ENCODE measurements around the gene CDH11. TPM values are rescaled to one million over a fixed set of nuclear protein-coding genes. Genes with fewer than 3 reads are reported as not detected.

CDH11 gene
- total and polyA plus RNA-seq, 4 donors, result 0.72 to 5.3 (median 1.9) TPM

DNA sequence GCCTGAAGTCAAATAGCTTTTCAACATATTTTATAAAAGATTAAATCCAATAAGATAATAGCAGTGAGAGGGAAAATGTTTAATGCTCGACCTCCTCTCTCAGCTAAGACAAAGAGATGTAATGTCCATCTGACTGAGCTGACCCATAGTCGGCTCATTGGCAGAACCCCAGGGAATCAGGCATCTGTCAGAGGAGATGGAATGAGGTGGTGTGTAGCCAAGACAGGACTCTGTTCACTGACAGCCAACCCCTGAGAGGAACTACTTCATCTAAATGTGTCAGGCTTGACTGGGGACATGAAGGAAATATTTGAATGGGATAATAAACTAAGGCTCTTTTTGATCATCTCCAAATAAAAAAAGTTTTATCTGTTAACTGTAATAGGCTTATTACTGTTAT lies 188.0 kb downstream of the CDH11 start:
- H3K9me3 ChIP-seq (ENCODE audit: control insufficient read depth in 4 of 4, low read length in 3 of 4), result no peaks in the 10 kb centered on the region
- WGBS, result 42% methylated on average over 2 of the region's 2 CpGs
- H3K9ac ChIP-seq (ENCODE audit: low read depth in 1 of 2, low read length in 2 of 2), result no peak overlapping the region
- H3K4me3 ChIP-seq (ENCODE audit: low read depth in 1 of 3, low read length in 3 of 3), result no peak overlapping the region
- TF ChIP-seq GABPA (IDR thresholded peaks at IDR 0.05 in 1 of 2, conservative IDR thresholded peaks at IDR 0.05 in 1 of 2) (no peak), NR2F2 (IDR thresholded peaks at IDR 0.05) (no peak), EGR1 (IDR thresholded peaks at IDR 0.05; ENCODE audit: low read depth in 2 of 2) (no peak)
- TF ChIP-seq, protein P1, sequence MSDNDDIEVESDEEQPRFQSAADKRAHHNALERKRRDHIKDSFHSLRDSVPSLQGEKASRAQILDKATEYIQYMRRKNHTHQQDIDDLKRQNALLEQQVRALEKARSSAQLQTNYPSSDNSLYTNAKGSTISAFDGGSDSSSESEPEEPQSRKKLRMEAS (IDR thresholded peaks at IDR 0.05), result no peak
- no peak overlapping the region for H3K27ac ChIP-seq (ENCODE audit: low read depth in 1 of 2, low read length in 2 of 2)
- DNase-seq (ENCODE audit: low spot score), result no peak
- no peaks in the 10 kb centered on the region for H3K36me3 ChIP-seq (ENCODE audit: control insufficient read depth in 4 of 4, insufficient read depth in 3 of 4, low read depth in 1 of 4, low read length in 3 of 4)
- no peaks in the 10 kb centered on the region for H3K27me3 ChIP-seq (ENCODE audit: control insufficient read depth in 4 of 4, insufficient read depth in 4 of 4, low read length in 3 of 4)
- H3K4me1 ChIP-seq (ENCODE audit: control insufficient read depth in 4 of 4, insufficient read depth in 4 of 4, low read length in 3 of 4), result no peaks in the 10 kb centered on the region

DNA sequence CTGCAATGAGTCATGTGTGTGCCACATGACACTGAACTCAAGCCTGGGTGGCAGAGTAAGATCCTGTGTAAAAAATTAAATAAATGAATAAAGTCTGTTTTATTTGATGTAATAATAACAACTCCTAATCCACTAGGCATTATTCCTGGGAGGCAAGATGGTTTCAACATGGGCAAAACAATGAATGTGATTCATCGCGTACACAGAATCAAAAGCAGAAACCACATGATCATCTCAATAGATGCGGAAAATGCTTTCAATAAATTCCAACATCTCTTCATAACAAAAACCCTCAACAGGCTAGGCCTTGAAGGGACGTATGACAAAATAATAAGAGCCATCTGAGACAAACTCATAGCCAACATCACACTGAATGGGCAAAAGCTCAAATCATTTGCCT lies 195.4 kb downstream of the CDH11 start:
- Histone ChIP-seq H3K9ac (ENCODE audit: low read depth in 1 of 2, low read length in 2 of 2) (no peak overlapping the region), H3K9me3 (ENCODE audit: control insufficient read depth in 4 of 4, low read length in 3 of 4) (peaks cover 0 to 13% (median 0%) of the 10 kb centered on the region in 4 donors), H3K4me1 (ENCODE audit: control insufficient read depth in 4 of 4, insufficient read depth in 4 of 4, low read length in 3 of 4) (no peaks in the 10 kb centered on the region), H3K4me3 (ENCODE audit: low read depth in 1 of 3, low read length in 3 of 3) (no peak overlapping the region), H3K36me3 (ENCODE audit: control insufficient read depth in 4 of 4, insufficient read depth in 3 of 4, low read depth in 1 of 4, low read length in 3 of 4) (no peaks in the 10 kb centered on the region), H3K27ac (ENCODE audit: low read depth in 1 of 2, low read length in 2 of 2) (no peak overlapping the region), H3K27me3 (ENCODE audit: control insufficient read depth in 4 of 4, insufficient read depth in 4 of 4, low read length in 3 of 4) (no peaks in the 10 kb centered on the region)
- 79% methylated on average over 4 of the region's 4 CpGs for WGBS
- DNase-seq (ENCODE audit: low spot score), result no peak
- TF ChIP-seq, protein P1 (IDR thresholded peaks at IDR 0.05), result no peak
- TF ChIP-seq SP1 (IDR thresholded peaks at IDR 0.05), result no peak
- no peak for TF ChIP-seq TAF1 (conservative IDR thresholded peaks at IDR 0.05)
- TF ChIP-seq GABPA (IDR thresholded peaks at IDR 0.05 in 1 of 2, conservative IDR thresholded peaks at IDR 0.05 in 1 of 2), result no peak
- no peak for TF ChIP-seq YY1 (IDR thresholded peaks at IDR 0.05)
- no peak for TF ChIP-seq HNF4A (conservative IDR thresholded peaks at IDR 0.05)
- TF ChIP-seq FOXA1 (IDR thresholded peaks at IDR 0.05), result no peak
- no peak for TF ChIP-seq HNF4G (IDR thresholded peaks at IDR 0.05)
- TF ChIP-seq, protein P2, sequence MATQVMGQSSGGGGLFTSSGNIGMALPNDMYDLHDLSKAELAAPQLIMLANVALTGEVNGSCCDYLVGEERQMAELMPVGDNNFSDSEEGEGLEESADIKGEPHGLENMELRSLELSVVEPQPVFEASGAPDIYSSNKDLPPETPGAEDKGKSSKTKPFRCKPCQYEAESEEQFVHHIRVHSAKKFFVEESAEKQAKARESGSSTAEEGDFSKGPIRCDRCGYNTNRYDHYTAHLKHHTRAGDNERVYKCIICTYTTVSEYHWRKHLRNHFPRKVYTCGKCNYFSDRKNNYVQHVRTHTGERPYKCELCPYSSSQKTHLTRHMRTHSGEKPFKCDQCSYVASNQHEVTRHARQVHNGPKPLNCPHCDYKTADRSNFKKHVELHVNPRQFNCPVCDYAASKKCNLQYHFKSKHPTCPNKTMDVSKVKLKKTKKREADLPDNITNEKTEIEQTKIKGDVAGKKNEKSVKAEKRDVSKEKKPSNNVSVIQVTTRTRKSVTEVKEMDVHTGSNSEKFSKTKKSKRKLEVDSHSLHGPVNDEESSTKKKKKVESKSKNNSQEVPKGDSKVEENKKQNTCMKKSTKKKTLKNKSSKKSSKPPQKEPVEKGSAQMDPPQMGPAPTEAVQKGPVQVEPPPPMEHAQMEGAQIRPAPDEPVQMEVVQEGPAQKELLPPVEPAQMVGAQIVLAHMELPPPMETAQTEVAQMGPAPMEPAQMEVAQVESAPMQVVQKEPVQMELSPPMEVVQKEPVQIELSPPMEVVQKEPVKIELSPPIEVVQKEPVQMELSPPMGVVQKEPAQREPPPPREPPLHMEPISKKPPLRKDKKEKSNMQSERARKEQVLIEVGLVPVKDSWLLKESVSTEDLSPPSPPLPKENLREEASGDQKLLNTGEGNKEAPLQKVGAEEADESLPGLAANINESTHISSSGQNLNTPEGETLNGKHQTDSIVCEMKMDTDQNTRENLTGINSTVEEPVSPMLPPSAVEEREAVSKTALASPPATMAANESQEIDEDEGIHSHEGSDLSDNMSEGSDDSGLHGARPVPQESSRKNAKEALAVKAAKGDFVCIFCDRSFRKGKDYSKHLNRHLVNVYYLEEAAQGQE (IDR thresholded peaks at IDR 0.05), result no peak
- TF ChIP-seq EGR1 (IDR thresholded peaks at IDR 0.05; ENCODE audit: low read depth in 2 of 2), result no peak
- TF ChIP-seq, protein P3, sequence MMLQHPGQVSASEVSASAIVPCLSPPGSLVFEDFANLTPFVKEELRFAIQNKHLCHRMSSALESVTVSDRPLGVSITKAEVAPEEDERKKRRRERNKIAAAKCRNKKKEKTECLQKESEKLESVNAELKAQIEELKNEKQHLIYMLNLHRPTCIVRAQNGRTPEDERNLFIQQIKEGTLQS (IDR thresholded peaks at IDR 0.05), result no peak
- TF ChIP-seq FOXA2 (IDR thresholded peaks at IDR 0.05), result no peak
- TF ChIP-seq JUND (IDR thresholded peaks at IDR 0.05), result no peak
- TF ChIP-seq RXRA (IDR thresholded peaks at IDR 0.05), result no peak
- no peak for TF ChIP-seq NR2F2 (IDR thresholded peaks at IDR 0.05)
- TF ChIP-seq, protein P4, sequence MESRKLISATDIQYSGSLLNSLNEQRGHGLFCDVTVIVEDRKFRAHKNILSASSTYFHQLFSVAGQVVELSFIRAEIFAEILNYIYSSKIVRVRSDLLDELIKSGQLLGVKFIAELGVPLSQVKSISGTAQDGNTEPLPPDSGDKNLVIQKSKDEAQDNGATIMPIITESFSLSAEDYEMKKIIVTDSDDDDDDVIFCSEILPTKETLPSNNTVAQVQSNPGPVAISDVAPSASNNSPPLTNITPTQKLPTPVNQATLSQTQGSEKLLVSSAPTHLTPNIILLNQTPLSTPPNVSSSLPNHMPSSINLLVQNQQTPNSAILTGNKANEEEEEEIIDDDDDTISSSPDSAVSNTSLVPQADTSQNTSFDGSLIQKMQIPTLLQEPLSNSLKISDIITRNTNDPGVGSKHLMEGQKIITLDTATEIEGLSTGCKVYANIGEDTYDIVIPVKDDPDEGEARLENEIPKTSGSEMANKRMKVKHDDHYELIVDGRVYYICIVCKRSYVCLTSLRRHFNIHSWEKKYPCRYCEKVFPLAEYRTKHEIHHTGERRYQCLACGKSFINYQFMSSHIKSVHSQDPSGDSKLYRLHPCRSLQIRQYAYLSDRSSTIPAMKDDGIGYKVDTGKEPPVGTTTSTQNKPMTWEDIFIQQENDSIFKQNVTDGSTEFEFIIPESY (IDR thresholded peaks at IDR 0.05), result no peak
- no peak for TF ChIP-seq RAD21 (IDR thresholded peaks at IDR 0.05)
- TF ChIP-seq, protein P5, sequence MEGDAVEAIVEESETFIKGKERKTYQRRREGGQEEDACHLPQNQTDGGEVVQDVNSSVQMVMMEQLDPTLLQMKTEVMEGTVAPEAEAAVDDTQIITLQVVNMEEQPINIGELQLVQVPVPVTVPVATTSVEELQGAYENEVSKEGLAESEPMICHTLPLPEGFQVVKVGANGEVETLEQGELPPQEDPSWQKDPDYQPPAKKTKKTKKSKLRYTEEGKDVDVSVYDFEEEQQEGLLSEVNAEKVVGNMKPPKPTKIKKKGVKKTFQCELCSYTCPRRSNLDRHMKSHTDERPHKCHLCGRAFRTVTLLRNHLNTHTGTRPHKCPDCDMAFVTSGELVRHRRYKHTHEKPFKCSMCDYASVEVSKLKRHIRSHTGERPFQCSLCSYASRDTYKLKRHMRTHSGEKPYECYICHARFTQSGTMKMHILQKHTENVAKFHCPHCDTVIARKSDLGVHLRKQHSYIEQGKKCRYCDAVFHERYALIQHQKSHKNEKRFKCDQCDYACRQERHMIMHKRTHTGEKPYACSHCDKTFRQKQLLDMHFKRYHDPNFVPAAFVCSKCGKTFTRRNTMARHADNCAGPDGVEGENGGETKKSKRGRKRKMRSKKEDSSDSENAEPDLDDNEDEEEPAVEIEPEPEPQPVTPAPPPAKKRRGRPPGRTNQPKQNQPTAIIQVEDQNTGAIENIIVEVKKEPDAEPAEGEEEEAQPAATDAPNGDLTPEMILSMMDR (IDR thresholded peaks at IDR 0.05; ENCODE audit: low read depth, low read length, missing input control), result no peak

Data from liver (tissue), 9 donors.